Stomach (tissue), 4 donors: ENCODE measurements around the gene LY9.

Experiments
- CTCF ChIP-seq, 7 experiments: fragments of 450-650 bp in 4 of 7; fragments of 200-600 bp in 3 of 7; sonication (generic) in 3 of 7; IDR thresholded peaks; one replicate each; pipeline ENCODE4 v1.5.1; 2016 to 2019; ENCODE audit warnings: antibody characterized with exemption in 7 of 7, control low read depth in 2 of 7, mild to moderate bottlenecking in 1 of 7
- EP300 ChIP-seq: sonication (generic); formaldehyde crosslinking; IDR thresholded peaks from one replicate; pipeline ENCODE4 v1.6.1; 2017; ENCODE audit warnings: antibody characterized with exemption
- POLR2A ChIP-seq, 4 donors: fragments of 450-650 bp; IDR thresholded peaks; one replicate each; pipeline ENCODE4 v1.6.1; 2016; ENCODE audit warnings: antibody characterized with exemption in 4 of 4, control low read depth in 2 of 4, mild to moderate bottlenecking in 1 of 4, moderate library complexity in 1 of 4
- POLR2AphosphoS5 ChIP-seq, 3 donors: sonication (generic); formaldehyde crosslinking; IDR thresholded peaks; one replicate each; pipeline ENCODE4 v1.6.1; 2016; ENCODE audit warnings: antibody characterized with exemption in 3 of 3

DNA sequence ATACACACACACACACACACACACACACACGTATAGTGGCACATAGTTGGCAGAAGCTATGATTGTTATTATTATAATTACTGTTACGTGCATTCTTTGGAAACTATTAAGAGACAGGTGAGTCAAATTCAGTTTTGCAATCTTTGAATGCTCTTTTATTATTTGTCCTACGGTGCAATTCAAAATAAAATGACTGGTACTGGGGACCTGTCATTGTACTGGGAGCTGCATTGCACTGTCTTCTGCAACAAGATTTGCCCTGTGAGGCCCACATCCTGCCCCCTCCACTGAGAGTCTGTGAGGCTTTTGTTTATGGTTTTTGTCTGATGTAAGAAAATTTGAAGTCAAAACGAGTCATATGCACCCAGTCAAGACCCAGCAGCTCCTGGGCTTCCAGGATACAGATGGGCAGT is 1.9 kb downstream of the LY9 start:
- no peak for TF ChIP-seq POLR2A (IDR thresholded peaks at IDR 0.05)
- TF ChIP-seq CTCF (IDR thresholded peaks at IDR 0.05), result no peak
- TF ChIP-seq EP300, result no peak
- no peak for TF ChIP-seq POLR2AphosphoS5 (IDR thresholded peaks at IDR 0.05)
